DOHH2 (cell line): ENCODE measurements around the gene TULP4.

Experiments
- H3F3A ChIP-seq: fragments of 200-600 bp; sonication (generic), shearing (Covaris generic); 2 replicates; pipeline ENCODE4 v1.6.0; 2016; ENCODE audit warnings: antibody characterized with exemption, mild to moderate bottlenecking; ENCODE audit not compliant: control insufficient read depth, insufficient read depth
- H3K27ac ChIP-seq: fragments of 200-600 bp; sonication (generic); 2 replicates; pipeline ENCODE4 v1.5.1; 2014; ENCODE audit warnings: low read depth, mild to moderate bottlenecking, low read length, moderate library complexity
- H3K27me3 ChIP-seq: fragments of 200-600 bp; sonication (generic); 2 replicates; pipeline ENCODE4 v1.6.1; 2014; ENCODE audit warnings: mild to moderate bottlenecking, low read length, mixed read lengths; ENCODE audit not compliant: control insufficient read depth
- H3K36me3 ChIP-seq: fragments of 200-600 bp; sonication (generic); 2 replicates; pipeline ENCODE4 v1.6.1; 2014; ENCODE audit warnings: mild to moderate bottlenecking, low read length, moderate library complexity, mixed read lengths; ENCODE audit not compliant: control insufficient read depth
- H3K4me1 ChIP-seq: fragments of 200-600 bp; sonication (generic); 2 replicates; pipeline ENCODE4 v1.6.1; 2014; ENCODE audit warnings: mild to moderate bottlenecking, low read length, mixed read lengths; ENCODE audit not compliant: control insufficient read depth
- H3K4me2 ChIP-seq: fragments of 200-600 bp; sonication (generic); 2 replicates; pipeline ENCODE4 v1.6.0; 2014; ENCODE audit warnings: mild to moderate bottlenecking, low read length, moderate library complexity
- H3K4me3 ChIP-seq: fragments of 200-600 bp; sonication (generic); 2 replicates; pipeline ENCODE4 v1.5.1; 2014; ENCODE audit warnings: mild to moderate bottlenecking, low read length, mixed read lengths
- H3K79me2 ChIP-seq: fragments of 200-600 bp; sonication (generic); 2 replicates; pipeline ENCODE4 v1.6.1; 2014; ENCODE audit warnings: mild to moderate bottlenecking, low read length, mixed read lengths; ENCODE audit not compliant: control insufficient read depth
- H3K9me2 ChIP-seq: fragments of 200-600 bp; sonication (generic); replicated peaks from 2 replicates; pipeline ENCODE4 v1.6.1; 2014; ENCODE audit warnings: mild to moderate bottlenecking, low read length, mixed read lengths; ENCODE audit not compliant: control insufficient read depth
- H3K9me3 ChIP-seq: fragments of 200-600 bp; sonication (generic); 2 replicates; pipeline ENCODE4 v1.6.1; 2014; ENCODE audit warnings: antibody characterized with exemption, low read length, mixed read lengths; ENCODE audit not compliant: control insufficient read depth, insufficient read depth
- H4K20me1 ChIP-seq: fragments of 200-600 bp; sonication (generic); 2 replicates; pipeline ENCODE4 v1.6.0; 2014; ENCODE audit warnings: low read depth, mild to moderate bottlenecking, antibody characterized with exemption, low read length, moderate library complexity; ENCODE audit not compliant: control insufficient read depth, insufficient read depth
- CTCF ChIP-seq: fragments of 200-600 bp; sonication (generic); IDR thresholded peaks from one replicate; pipeline ENCODE4 v1.5.1; 2014; ENCODE audit warnings: antibody characterized with exemption, mild to moderate bottlenecking, low read depth, low read length; ENCODE audit not compliant: poor library complexity, severe bottlenecking
- EZH2phosphoT487 ChIP-seq: fragments of 200-600 bp; sonication (generic); IDR thresholded peaks from 2 replicates; pipeline ENCODE4 v1.6.1; 2017; ENCODE audit warnings: borderline replicate concordance, mild to moderate bottlenecking, antibody characterized with exemption, low read length, moderate library complexity, mixed read lengths

The TULP4 gene

GRCh38 chr6:158492881-158493280 lies 180.6 kb downstream of the TULP4 start:
- no peaks in the 10 kb centered on the region for H3K9me2 ChIP-seq
- H3F3A ChIP-seq: no peaks in the 10 kb centered on the region
- H4K20me1 ChIP-seq: no peaks in the 10 kb centered on the region
- H3K79me2 ChIP-seq: no peaks in the 10 kb centered on the region
- no peak overlapping the region for H3K4me2 ChIP-seq
- H3K36me3 ChIP-seq: peaks cover 3% of the 10 kb centered on the region
- TF ChIP-seq CTCF (no peak), EZH2phosphoT487 (no peak)
- no peak overlapping the region for H3K4me3 ChIP-seq
- H3K27ac ChIP-seq: no peak overlapping the region
- no peaks in the 10 kb centered on the region for H3K4me1 ChIP-seq
- no peaks in the 10 kb centered on the region for H3K9me3 ChIP-seq
- no peaks in the 10 kb centered on the region for H3K27me3 ChIP-seq

DNA sequence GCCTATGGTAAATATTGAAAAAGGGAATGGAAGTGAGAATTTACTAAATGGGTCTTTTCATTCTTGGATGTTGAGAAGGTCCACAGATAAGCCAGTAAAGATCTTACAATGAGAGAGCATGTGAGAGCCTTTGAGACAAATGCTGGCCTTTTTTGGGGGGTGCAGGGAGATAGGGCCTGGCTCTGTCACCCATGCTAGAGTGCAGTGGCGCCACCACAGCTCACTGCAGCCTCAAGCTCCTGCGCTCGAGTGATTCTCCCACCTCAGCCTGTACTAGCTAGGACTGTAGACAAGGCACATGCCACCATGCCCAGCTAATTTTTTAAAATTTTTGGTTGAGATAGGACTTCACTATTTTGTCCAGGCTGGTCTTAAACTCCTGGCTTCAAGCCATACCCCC lies 184.4 kb downstream of the TULP4 start:
- Histone ChIP-seq H3K4me3 (no peak overlapping the region), H3K4me2 (no peak overlapping the region), H3K79me2 (no peaks in the 10 kb centered on the region), H3K4me1 (no peaks in the 10 kb centered on the region), H3K9me2 (no peaks in the 10 kb centered on the region), H3F3A (no peaks in the 10 kb centered on the region), H3K36me3 (peaks cover 28% of the 10 kb centered on the region), H3K9me3 (no peaks in the 10 kb centered on the region), H4K20me1 (no peaks in the 10 kb centered on the region), H3K27ac (no peak overlapping the region), H3K27me3 (no peaks in the 10 kb centered on the region)
- TF ChIP-seq CTCF (peak; percentile 31), EZH2phosphoT487 (no peak)

GRCh38 chr6:158497620-158498019 lies 185.4 kb downstream of the TULP4 start:
- Histone ChIP-seq H4K20me1 (no peaks in the 10 kb centered on the region), H3K36me3 (peaks cover 29% of the 10 kb centered on the region), H3K9me3 (no peaks in the 10 kb centered on the region), H3F3A (no peaks in the 10 kb centered on the region), H3K79me2 (no peaks in the 10 kb centered on the region), H3K4me3 (no peak overlapping the region), H3K27me3 (no peaks in the 10 kb centered on the region), H3K4me1 (no peaks in the 10 kb centered on the region), H3K4me2 (no peak overlapping the region), H3K9me2 (no peaks in the 10 kb centered on the region), H3K27ac (no peak overlapping the region)
- TF ChIP-seq EZH2phosphoT487 (no peak), CTCF (no peak)

DNA sequence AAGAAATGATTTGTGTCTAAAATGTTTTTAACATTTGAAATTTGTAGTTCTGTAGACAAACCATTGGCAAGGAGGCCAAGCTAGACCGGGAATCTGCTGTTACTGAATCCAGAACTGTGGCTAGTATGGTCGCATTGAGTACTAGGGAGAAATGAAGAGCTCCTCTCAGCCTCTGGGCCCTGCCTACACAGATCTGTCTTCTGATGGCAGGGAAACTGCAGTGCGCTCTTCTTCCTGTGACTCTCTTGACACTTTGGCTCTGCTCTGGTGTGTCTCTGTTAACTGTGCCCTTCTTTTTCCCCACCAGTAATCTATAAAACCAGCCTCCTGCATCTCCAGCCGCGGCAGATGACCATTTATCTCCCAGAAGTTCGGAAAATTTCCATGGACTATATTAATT lies 186.1 kb downstream of the TULP4 start:
- no peaks in the 10 kb centered on the region for H4K20me1 ChIP-seq
- no peak overlapping the region for H3K4me3 ChIP-seq
- H3K4me2 ChIP-seq: no peak overlapping the region
- H3K4me1 ChIP-seq: no peaks in the 10 kb centered on the region
- H3K27me3 ChIP-seq: no peaks in the 10 kb centered on the region
- H3K79me2 ChIP-seq: no peaks in the 10 kb centered on the region
- peaks cover 29% of the 10 kb centered on the region for H3K36me3 ChIP-seq
- H3F3A ChIP-seq: no peaks in the 10 kb centered on the region
- no peaks in the 10 kb centered on the region for H3K9me3 ChIP-seq
- no peaks in the 10 kb centered on the region for H3K9me2 ChIP-seq
- TF ChIP-seq EZH2phosphoT487: no peak
- TF ChIP-seq CTCF: no peak
- H3K27ac ChIP-seq: no peak overlapping the region
